Skeletal muscle satellite cell (primary cell): ENCODE measurements around the gene AK1.

Experiments used
- H3K27me3 ChIP-seq: 2 replicates; pipeline ENCODE4 v1.7.0; 2013; ENCODE audit warnings: low read length; ENCODE audit not compliant: control insufficient read depth, insufficient read depth
- H3K36me3 ChIP-seq: 2 replicates; pipeline ENCODE4 v1.7.0; 2013; ENCODE audit warnings: mild to moderate bottlenecking, control low read depth, low read length; ENCODE audit not compliant: insufficient read depth
- H3K4me1 ChIP-seq: 2 replicates; pipeline ENCODE4 v1.7.0; 2013; ENCODE audit warnings: low read length; ENCODE audit not compliant: control insufficient read depth, insufficient read depth
- H3K4me2 ChIP-seq: 2 replicates; pipeline ENCODE4 v1.7.0; 2013; ENCODE audit warnings: mild to moderate bottlenecking, low read length
- H3K4me3 ChIP-seq: 2 replicates; pipeline ENCODE4 v1.7.0; 2013; ENCODE audit warnings: low read length
- H3K9ac ChIP-seq: 2 replicates; pipeline ENCODE4 v1.7.0; 2013; ENCODE audit warnings: mild to moderate bottlenecking, low read depth, low read length, moderate library complexity
- H3K9me3 ChIP-seq: replicated peaks from 2 replicates; pipeline ENCODE4 v1.7.0; 2013; ENCODE audit warnings: mild to moderate bottlenecking, control low read depth, low read length

AK1 gene

DNA sequence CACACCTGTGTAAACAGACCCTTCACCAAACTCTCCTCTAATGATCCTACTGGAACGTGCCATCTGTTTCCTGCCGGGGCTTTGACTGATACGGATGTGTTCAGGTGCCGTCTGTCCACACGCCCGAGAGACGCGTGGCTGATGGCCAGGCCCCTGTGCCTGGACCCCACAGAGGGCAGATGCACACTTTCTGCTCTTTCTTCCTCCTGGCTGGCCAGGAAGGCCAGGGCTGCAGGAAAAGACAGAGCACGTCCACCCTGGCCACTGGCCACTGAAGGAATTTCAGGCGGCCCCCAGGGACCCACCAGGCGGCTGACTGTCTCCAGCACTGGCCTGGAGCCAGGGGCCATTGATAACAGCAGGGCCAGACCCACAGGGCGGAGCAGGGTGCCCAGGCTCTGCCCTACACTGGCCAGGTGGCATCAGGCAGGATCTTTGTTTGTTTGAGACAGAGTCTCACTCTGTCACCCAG, 19.4 kb downstream of the AK1 start:
- no peaks in the 10 kb centered on the region for H3K9me3 ChIP-seq
- H3K4me1 ChIP-seq: peaks cover 17% of the 10 kb centered on the region
- H3K4me3 ChIP-seq: no peak overlapping the region
- H3K9ac ChIP-seq: no peak overlapping the region
- H3K36me3 ChIP-seq: no peaks in the 10 kb centered on the region
- H3K27me3 ChIP-seq: no peaks in the 10 kb centered on the region
- no peak overlapping the region for H3K4me2 ChIP-seq

DNA sequence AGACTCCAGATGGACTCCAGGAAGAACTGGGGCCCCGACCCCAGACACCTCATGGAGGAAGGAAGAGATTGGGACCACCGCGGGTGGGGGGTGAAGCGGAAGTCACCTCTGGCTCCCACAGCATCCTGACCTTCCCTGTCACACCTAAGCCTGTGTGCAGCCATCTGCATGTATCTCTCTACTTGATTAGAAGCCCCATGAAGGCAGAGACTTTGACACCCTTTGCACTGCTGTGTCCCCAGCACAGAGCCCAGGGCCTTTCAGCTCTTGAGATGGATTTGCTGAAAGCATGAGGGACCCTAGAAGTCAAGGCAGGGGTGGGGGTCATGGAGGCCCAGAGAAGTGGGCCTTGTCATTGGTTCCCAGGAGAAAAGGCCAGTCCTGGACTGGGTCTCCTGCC, 20.2 kb downstream of the AK1 start:
- Histone ChIP-seq H3K9ac (no peak overlapping the region), H3K27me3 (no peaks in the 10 kb centered on the region), H3K4me3 (no peak overlapping the region), H3K9me3 (no peaks in the 10 kb centered on the region), H3K4me2 (no peak overlapping the region), H3K36me3 (peaks cover under 1% of the 10 kb centered on the region), H3K4me1 (peaks cover 25% of the 10 kb centered on the region)

DNA sequence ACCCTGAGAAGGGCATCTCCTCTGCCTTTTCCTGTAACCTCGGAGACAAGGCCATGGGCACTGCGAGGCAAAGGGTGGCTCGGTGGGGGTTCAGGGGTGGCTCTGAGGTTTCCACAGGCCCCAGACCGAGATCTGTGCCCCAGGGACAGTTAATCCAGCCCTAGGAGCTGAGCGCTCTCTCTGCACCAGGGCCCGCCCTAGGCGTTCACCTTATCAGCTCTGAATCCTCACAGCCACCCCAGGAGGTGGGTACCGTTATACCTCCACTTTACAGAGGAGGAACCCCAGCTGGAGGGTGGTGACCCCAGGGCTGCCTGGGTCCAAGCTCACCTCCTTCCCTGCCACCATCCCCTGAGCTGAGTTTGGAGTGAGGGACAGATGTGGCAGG, 20.8 kb downstream of the AK1 start:
- H3K4me2 ChIP-seq: no peak overlapping the region
- H3K36me3 ChIP-seq: peaks cover 3% of the 10 kb centered on the region
- H3K27me3 ChIP-seq: no peaks in the 10 kb centered on the region
- no peaks in the 10 kb centered on the region for H3K9me3 ChIP-seq
- H3K4me3 ChIP-seq: no peak overlapping the region
- H3K9ac ChIP-seq: no peak overlapping the region
- peaks cover 31% of the 10 kb centered on the region for H3K4me1 ChIP-seq

DNA sequence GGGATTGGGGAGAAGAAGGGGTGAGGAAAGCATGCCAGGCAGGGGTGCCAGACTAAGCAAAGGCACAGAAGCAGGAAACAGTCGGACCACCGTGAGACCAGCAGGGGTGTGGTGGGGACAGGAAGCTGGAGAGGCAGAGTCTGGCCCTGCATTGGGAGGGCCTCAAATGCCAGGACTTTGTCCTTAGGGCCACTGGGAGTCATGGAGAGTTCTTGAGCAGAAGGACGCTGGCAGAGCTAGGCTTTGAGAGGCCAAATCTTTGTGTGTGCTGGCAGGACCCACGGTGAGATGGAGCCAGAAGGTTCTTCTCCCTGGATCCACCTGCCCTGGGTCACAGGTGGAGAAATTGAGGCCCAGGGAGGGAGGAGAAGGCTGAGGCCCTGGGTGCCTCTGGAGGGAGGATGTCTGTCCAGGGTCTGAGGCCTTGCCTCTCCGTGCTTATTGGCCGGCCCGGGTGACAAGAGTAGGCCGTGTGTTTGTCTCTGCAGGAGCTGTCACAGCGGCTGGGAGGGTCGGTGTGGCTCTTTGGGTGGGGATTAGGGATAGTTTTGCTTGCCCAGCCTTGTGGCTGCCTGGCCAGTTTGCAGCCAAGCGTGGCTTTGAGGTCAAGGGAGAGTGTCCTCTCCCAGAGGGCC, 21.3 kb downstream of the AK1 start:
- no peak overlapping the region for H3K4me3 ChIP-seq
- no peaks in the 10 kb centered on the region for H3K27me3 ChIP-seq
- H3K4me1 ChIP-seq: peaks cover 35% of the 10 kb centered on the region
- H3K9me3 ChIP-seq: no peaks in the 10 kb centered on the region
- no peak overlapping the region for H3K9ac ChIP-seq
- H3K36me3 ChIP-seq: peaks cover 3% of the 10 kb centered on the region
- H3K4me2 ChIP-seq: no peak overlapping the region

DNA sequence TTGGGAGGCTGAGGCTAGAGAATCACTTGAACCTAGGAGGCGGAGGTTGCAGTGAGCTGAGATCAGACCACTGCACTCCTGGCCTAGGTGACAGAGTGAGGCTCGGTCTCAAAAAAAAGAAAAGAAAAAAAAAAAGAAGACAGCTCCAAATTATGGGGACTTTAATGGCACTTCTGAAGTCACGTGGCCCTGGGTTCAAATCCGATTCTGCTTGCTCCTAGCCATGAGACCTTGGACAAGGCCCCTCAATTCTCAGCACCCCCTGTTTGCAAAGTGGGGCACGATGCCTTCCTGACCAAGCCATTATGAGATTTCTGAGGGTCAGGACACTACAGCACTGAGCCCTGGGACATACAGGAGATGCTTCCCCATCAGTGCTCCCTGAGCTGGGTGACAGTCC, 22.0 kb downstream of the AK1 start:
- Histone ChIP-seq H3K4me3 (no peak overlapping the region), H3K9ac (no peak overlapping the region), H3K4me1 (peaks cover 38% of the 10 kb centered on the region), H3K4me2 (no peak overlapping the region), H3K36me3 (peaks cover 10% of the 10 kb centered on the region), H3K9me3 (no peaks in the 10 kb centered on the region), H3K27me3 (no peaks in the 10 kb centered on the region)

DNA sequence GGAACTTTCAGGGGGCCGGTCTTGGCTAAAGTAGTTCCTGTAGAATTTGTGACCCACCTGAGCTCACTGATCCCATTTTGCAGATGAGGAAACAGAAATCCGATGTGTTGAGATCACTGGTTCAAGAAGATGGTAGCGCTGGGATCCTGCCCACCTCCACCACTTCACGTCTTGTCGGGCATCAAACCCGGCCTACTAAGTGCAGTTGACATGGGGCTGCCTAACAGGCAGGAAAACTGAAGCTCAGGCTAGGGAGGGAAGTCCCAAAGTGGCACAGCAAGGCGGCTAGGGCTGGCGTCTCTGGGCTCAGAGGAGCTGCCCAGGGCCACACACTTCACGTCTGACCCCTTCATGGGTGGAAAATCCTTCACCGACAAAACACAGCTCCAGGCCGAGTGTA, 22.5 kb downstream of the AK1 start:
- Histone ChIP-seq H3K36me3 (peaks cover 16% of the 10 kb centered on the region), H3K9me3 (no peaks in the 10 kb centered on the region), H3K4me2 (peak overlapping the region; percentile 36), H3K4me3 (peak overlapping the region; percentile 38), H3K4me1 (peaks cover 40% of the 10 kb centered on the region), H3K9ac (peak overlapping the region; percentile 20), H3K27me3 (no peaks in the 10 kb centered on the region)

DNA sequence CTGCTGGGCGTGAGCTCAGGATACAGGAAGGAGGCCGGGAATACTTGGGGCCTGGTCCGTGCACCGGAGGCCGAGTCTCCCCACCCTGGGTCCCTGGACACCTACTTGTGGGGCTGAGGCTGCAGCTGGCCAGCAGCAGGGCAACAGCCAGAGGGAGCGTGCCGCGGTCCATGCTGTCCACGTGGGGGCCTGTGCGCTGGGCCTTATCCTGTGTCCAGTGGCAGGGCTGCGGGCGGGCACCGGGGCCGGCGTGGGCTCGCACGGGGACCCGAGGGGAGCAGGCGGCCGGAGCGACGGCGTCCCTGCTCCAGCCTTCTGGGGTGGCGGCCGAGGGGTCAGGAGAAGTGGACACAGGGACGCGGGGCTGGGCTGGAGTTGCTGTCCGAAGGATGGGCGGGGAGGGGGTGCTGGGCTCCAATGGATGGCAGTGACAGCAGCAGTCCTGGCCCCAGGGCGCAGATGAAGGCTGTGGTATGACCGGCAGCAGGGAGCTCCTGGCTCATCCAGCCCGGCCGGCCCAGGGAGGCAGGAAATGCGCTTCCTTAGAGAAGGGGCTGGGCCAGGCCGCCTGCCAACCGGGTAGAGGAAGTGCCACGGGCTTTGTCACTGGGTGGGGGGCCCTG, 23.2 kb downstream of the AK1 start, which contains the start of gene ENG:
Gene ENG, minus strand, starts transcription at position 475 of the 623 bp plus-strand sequence. Its CDS starts 303 bp downstream, at position 172.
- Histone ChIP-seq H3K9ac (peak within 1 kb of the TSS; percentile 90), H3K27me3 (no peaks in the 10 kb centered on the region), H3K36me3 (peaks cover 22% of the 10 kb centered on the region), H3K9me3 (peaks cover 4% of the 10 kb centered on the region), H3K4me2 (peak within 1 kb of the TSS; percentile 90), H3K4me3 (peak within 1 kb of the TSS; percentile 86), H3K4me1 (peaks cover 40% of the 10 kb centered on the region)

DNA sequence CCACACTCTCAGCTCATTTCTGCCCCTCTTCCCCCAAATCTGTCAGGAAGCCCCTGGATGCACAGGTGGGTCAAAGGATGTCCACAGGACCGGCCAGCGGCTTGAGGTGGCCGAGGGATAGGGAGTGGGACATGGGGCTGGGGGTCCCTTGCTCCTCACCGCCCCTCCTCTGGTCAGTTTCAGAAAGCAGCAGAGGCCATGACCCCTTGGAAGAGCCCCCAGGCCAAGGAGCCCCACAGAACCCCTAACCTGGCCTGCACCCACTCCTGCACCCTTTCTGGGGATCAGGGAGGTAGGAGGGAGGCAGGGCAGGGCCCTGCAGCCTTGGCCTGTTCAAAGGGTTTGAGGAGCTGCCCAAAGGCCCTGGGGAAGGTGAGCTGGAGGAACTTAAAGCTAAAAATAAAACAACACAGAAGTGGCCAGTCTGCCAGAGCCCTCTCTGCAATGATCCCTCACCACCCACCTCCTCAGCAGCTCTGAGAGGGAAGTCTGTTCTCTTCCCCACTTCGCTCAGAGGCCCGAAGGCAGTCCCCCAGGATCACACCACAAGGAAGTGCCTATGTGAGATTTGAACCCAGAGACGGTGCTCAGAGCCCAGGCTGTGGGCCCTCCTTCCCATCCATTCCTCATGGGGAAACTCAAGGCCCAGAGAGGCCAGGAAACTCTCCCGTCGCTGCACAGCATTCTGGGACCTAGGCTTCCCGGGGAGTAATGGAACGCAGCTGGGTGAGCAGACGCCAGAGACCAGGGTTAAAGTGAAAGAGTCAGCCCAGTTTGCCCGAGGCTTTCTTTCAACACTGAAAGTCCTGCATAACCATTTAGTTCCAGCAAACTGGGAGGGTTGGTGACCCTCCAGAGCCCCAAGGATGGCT, 23.9 kb downstream of the AK1 start:
- Histone ChIP-seq H3K4me1 (peaks cover 40% of the 10 kb centered on the region), H3K9ac (peak overlapping the region; percentile 90), H3K4me2 (peak overlapping the region; percentile 90), H3K27me3 (no peaks in the 10 kb centered on the region), H3K36me3 (peaks cover 30% of the 10 kb centered on the region), H3K4me3 (peak overlapping the region; percentile 86), H3K9me3 (peaks cover 9% of the 10 kb centered on the region)

DNA sequence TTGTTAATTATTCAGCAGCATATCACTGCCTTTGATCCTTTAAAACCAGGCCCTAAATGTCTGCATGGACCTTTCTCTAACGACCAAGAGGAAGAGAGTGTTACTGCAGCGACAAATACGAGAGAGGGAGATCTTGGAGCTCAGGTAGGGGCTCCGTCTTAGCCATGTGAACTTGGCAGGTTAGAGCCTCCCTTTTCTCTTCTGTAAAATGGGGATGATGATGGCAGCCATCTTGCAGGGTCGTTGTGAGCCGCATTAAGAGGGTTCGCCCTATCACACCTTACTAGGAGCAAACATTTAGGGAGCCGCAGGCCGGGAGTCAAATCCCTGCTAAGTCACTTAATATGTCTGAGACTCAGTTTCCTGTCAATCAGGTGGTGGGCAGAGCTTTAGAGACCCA, 24.6 kb downstream of the AK1 start:
- Histone ChIP-seq H3K36me3 (peaks cover 32% of the 10 kb centered on the region), H3K4me2 (peak overlapping the region; percentile 90), H3K9me3 (peaks cover 9% of the 10 kb centered on the region), H3K4me3 (peak overlapping the region; percentile 86), H3K9ac (peak overlapping the region; percentile 90), H3K4me1 (peaks cover 39% of the 10 kb centered on the region), H3K27me3 (no peaks in the 10 kb centered on the region)

DNA sequence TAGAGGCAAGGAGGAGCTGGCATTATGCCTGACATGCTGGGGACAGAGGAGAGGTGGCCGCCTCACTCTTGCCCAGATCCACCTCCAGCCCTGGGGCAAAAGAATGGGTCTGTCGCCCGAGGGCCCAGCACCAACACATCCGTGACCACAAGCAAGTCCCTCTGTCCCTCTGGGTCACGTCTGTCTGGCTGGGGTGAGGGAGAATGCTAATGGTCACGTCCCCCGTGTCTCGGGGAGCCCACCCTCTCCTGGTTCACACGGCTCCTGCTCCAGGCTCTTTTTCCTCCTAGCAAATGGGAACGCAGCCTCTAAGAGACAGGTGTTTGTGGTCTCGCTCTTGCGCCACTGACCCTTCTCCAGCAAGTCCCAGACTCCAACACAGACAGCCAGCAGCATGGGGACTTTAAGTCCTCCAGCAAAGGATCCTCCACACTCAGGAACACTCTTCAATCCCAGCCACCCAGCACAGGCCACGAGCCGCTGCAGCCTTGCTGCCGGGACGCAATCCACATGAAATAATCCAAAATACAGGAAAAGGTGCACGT, 27.1 kb downstream of the AK1 start:
- H3K9me3 ChIP-seq: peaks cover 9% of the 10 kb centered on the region
- H3K27me3 ChIP-seq: no peaks in the 10 kb centered on the region
- peaks cover 32% of the 10 kb centered on the region for H3K36me3 ChIP-seq
- H3K4me2 ChIP-seq: peak overlapping the region; percentile 15
- H3K9ac ChIP-seq: no peak overlapping the region
- no peak overlapping the region for H3K4me3 ChIP-seq
- H3K4me1 ChIP-seq: peaks cover 60% of the 10 kb centered on the region
